TTC549 (cell line): ENCODE data around the gene WWP2.
"Not testable (repeated sequence)": the region's sequence is repeated elsewhere in the genome, so short reads cannot be mapped to it uniquely, and the experiment has no call there.

ENCODE experiments used
- FAIRE-seq: peaks from 2 replicates; lab custom pipeline; 2012; peaks lifted over from hg19 to GRCh38; lab: Jason Lieb, UNC

The WWP2 gene

DNA sequence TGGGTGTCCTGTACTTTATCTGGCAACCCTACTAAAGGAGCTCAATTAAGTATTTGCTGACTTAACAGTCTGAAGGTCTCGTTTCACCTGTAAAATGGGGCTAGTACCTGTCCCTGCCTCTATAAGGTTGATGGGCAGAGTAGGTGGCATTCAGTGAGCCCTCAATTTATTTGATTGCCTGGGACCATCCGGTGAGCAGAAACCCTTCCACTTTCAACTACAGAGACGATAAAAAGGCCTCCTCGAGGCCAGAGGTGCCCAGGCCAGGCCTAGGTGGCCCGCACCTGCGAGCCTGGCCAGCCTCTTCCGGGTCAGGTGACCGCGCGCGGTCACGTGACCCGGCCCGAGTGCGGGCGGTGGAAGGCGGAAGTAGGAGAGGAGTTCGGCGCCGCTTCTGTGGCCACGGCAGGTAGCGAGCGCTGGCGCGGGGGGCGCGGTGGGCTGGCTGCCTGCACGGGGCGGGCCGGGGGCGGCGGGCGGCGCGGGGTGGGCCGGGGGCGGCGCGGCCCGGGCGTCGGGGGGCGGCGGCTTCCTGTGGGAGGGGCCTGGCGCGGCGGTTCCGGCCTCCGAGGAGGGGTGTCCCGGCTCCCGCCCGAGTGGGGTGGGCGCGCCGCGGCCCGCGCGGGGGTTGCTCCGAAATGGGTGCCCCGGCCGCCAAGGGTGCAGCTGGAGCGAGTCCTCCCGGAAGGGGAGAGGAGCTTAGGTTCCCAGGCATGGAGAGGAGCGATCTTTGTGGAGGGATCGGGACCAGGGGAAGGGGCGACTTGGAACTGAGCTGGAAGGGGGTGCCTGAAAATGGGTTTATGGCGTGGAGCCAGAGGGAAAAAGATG, at the start of gene WWP2:
Gene WWP2, plus strand, starts transcription at position 350 of the 831 bp plus-strand sequence. CDS start 24,679 bp downstream, outside the sequence.
- no peak for FAIRE-seq

DNA sequence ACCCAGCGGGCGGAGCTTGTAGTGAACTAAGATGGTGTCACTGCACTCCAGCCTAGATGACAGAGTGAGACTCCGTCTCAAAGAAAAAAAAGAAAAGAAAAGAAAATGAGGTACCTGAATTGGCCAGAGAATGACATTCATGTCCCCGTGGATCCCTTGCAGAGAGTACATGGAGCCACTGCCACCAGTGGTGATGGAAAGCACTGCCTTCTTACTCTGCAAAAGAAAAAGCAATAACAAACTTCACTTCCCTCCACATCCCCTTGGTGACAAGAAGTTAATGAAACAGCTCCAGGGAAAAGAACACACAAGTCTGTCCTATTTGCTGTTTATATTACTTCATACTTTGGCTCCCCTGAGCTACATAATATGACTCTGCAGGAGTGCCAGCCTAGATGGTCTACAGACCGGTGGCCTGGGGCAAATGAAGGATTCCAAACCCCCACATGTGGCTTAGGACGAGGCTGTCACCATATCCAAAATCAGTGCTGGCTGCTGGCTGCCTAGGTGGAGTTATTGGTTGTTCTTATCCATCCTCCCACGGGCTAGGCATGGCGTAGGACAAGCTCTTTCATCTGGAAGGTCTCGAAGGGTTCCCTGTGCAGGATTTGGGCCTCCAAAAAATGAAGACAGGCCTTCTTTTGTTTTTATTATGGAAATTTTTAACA, 49.1 kb upstream of the WWP2 start:
- FAIRE-seq, result no peak

DNA sequence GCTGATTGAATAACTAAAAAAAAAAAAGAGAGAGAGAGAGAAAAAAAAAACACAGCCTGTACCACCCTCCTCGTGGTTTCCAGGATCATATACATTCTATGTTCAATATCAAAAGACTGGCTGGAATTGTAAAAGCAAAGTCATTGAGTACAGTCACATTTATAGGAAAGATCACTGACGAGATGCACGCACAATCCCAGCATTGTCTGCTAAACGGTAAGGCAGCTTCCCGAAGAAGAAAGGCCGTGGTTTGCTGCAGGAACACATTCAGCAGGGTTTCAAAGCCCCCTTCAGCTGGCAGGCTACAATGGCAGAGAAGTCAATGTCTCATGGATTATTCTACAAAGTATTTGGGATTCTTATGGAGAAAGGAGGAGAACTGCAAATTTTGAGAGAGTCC, 45.1 kb upstream of the WWP2 start:
- no peak for FAIRE-seq

DNA sequence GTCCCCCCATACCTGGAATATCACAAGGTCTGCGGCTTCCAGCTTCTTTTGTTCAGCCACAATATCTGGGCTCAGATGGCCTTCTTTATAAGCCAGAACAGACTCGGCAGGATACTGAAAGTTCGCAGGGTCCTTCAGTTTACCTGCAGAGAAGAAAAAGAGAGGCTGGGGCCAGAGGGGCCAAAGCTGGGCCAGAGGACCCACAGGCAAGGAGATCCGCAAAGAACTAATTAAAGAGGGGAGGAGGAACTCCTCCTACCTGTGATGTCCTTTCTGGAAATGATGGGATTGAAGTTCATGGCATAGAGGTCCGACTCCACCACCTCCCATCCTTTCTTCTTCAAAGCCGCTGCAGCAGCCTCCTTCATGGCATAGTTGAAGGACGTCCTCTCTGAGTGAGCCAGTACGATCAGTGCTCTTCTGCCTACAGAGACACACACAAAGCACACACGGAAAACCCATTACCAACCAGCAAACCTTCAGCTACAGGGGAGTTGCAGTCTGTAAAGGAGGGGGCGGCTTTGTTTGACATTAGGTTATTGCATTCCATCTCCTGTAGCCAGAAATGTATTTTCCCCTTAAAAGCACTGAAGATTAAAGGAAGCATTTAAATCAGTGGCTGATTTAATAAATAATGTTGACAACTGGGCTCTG, 43.9 kb upstream of the WWP2 start:
- FAIRE-seq, result no peak

DNA sequence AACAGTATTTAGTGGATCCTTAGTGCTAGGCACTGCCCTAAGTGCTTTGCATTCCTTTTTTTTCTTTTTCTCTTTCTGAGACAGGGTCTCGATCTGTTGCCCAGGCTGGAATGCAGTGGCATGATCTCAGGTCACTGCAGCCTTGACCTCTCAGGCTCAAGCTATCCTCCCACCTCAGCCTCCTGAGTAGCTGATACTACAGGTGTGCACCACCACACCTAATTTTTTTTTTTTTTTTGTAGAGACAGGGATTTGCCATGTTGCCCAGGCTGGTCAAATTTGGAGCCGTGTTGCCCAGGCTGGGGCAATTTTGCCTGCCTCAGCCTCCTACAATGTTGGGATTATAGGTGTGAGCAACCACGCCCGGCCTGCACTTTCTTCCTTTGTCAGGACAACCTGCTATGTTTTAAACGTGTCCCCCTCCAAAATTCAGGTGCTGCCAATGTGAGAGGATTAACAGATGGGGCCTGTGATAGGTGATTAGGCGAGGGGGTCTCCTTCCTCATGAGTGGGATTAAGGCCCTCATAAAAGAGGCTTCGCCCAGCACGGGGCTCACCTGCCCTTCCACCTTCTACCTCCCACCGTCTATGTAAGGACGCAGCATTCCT, 41.2 kb upstream of the WWP2 start:
- no peak for FAIRE-seq

DNA sequence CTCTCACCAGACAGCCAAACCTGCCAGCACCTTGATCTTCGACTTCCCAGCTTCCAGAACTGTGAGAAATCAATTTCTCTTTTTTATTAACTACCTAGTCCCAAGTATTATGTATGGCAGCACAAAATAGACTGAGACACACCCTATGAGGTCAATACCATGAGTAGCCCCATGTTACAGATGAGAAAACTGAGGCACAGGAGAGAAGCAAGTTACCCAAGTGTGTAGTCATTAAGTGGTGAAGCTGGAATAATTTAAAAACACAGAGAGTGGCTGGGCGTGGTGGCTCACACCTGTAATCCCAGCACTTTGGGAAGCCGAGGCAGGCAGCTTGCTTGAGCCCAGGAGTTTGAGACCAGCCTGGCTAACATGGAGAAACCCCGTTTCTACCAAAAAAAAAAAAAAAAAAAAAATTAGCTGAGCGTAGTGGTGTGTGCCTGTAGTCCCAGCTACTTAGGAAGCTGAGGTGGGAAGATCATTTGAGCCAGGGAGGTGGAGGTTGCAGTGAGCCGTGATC, 40.6 kb upstream of the WWP2 start:
- FAIRE-seq, result no peak

DNA sequence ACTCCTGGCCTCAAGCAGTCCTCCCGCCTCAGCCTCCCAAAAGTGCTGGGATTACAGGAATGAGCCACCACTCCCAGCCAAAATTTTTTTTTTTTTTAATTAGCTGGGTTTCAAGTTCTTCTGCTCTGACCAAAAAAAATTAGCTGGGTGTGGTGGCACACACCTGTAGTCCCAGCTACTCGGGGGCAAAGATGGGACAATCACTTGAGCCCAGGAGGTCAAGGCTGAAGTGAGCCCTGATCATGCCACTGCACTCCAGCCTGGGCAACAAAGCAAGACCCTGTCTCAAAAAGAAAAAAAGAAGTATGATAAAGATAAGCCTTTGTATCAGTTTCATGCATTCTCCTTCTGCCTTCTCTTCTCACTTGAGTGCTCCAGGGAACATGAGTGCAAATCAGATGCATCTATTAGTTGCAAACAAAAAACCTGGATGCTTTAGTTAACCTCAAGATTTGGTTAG, 37.7 kb upstream of the WWP2 start:
- FAIRE-seq, result no peak

DNA sequence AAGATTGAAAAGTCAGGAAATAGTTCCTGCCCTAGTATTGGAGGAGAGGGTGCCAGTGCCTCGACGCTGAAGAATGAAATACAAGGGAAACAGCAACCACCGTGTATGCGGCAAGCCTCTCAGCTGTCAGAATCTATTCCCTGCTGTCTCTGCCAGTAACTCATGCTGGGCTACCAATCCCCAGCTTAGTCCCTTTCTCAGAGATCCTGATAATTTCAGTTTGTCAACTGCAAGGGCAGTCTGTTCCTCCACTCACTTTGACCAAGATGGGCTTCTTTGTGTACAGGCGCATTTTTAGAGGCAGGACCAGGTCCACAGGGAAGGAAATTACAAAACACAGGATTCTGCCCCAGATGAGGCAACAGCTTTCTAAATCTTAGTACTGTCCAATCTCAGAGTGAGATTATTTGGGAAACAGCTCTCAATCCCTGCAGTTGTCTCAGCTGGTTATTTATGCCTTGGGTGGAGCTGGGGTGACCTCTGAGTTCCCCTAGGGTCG, 37.1 kb upstream of the WWP2 start:
- FAIRE-seq, result no peak

DNA sequence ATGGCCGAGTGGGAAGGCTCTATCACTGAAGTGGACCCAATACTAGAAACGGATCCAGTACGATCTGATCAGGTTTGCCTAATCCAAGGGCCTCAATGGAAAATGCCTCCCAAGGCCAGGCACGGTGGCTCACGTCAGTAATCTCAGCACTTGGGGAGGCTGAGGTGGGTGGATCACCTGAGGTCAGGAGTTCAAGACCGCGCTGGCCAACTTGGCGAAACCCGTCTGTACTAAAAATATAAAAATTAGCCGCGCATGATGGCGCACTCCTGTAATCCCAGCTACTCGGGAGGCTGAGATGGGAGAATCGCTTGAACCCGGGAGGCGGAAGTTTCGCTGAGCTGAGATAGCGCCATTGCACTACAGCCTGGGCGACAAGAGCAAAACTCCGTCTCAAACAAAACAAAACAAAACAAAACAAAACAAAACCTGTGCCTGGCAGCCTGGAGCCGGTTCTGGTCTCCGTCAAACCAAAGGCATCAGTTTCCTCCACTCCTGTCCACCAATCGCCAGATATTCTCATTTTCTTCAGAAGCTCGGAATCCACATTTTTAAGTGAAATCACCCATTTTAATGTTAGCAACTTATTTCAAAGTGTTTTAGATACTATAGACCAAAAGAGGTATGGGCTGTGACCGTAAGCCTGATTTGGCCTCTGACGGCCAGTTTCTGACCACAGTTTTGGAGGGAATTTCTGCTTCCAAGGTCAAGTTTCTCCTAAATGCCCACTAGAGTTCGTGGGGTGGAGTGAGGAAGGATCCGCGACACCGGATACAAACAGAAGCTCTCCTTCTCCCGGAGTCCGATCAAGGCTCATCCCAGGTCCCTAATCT, 36.4 kb upstream of the WWP2 start:
- no peak for FAIRE-seq

DNA sequence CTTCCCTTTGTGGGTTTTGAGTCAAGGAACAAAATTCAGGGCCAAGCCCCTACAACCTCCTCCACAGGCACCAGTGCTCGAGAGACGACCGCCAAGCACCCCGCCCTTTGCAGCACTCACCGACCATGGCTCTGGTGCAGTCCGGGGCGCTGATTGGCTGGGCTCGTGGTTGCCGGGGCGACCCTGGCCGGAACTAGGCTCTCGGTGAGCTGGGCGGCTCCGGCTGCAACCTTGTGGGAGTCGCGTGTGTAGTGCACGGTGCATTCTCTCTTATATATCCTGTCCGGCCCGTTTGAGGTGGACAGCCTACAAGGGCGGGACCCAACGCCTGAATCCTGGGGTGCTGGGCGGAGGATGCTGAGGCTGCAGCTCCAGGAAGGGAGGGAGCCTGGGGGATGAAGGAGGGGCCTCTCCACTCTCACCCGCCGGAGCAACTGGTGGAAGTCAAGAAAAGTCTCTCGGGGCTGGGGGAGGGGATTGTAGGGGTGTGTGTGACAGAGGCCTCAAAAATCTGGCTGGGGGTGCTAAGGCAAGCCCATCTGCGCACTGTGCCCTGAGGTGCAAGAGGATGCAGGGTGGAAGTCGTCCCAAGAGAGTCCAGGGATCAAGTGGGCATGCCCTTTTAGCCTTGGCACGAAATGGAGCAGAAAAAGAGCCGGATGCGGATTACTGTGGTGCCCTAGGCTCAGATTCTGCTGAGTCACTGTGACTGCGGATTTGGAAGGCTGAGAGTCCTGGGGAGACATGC, 35.6 kb upstream of the WWP2 start, which contains the start of gene NQO1:
Gene NQO1, minus strand, starts transcription at position 248 of the 748 bp plus-strand sequence. Its CDS starts 121 bp downstream, at position 127.
- peak; percentile 75 for FAIRE-seq

DNA sequence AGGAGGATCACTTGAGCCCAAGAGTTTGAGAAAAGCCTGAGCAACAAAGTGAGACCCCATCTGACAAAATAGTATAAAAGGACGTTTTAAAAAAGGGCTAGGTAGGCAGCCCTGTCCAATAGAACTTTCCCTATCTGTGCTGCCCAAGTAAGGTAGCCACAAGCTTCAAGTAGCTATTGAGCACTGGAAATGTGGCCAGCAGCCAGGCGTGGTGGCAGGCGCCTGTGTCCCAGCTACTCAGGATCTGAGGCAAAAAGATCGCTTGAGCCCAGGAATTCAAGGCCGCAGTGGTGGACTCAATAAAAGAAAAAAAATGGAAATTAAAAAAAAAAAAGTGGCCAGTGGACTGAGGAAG, 34.2 kb upstream of the WWP2 start:
- no peak for FAIRE-seq

DNA sequence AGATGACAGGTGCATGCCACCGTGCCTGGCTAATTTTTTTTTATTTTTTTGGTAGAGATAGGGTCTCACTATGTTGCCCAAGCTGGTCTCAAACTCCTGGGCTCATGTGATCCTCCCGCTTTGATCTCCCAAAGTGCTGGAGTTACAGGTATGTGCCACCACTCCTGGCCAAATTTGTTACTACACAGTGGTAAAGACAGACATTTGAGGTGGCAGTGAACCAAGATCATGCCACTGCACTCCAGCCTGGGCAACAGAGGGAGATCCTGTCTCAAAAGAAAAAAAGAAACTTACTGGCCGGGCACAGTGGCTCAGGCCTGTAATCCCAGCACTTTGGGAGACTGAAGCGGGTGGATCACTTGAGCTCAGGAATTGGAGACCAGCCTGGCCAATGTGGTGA, 33.1 kb upstream of the WWP2 start:
- FAIRE-seq, result not testable (repeated sequence)

DNA sequence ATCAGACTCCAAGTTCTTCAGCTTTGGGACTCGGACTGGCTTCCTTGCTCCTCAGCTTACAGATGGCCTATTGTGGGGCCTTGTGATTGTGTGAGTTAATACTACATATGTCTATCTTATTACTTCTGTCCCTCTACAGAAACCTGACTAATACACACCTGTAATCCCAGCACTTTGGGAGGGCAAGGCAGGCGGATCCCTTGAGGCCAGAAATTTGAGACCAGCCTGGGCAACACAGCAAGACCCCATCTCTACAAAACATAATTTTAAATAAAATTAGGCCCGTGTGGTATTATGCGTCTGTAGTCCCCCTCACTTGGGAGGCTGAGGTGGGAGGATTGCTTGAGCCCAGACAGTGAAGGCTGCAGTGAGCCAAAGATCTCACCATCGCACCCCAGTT, 30.9 kb upstream of the WWP2 start:
- not testable (repeated sequence) for FAIRE-seq

DNA sequence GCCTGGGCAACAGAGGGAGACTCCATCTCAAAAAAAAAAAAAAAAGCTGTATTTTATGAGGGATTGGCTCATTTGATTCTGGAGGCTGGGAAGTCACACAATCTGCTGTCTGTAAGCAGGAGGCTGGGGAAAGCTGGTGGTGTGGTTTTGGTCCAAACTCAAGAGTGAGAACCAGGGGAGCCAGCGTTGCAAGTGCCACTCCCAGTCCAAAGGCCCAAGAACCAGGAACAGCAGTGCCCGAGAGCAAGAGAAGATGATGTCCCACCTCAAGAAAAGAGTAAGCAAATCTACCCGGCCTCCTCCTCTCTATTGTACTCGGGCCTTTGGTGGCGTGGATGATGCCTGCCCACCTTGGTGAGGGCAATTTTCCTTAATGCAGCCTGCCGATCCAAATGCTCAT, 30.0 kb upstream of the WWP2 start:
- no peak for FAIRE-seq

DNA sequence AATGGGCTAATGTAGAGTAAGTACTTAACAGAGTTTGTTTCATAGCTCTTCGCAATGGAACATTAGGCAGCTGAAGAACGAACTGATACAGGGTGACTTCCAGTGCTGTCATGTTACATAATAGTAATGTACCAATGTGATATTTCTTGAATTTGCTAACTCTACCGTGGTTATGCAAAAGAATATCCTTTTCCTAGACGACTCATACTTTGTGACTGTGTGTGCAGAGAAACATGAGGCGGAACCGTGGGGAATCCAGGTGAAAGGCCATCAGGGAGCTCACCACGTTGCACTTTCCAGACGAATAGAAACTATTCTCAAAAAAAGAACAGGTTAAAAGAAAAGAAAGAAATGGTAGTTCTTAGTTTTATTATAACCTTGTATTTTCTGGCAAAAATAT, 20.6 kb upstream of the WWP2 start:
- FAIRE-seq, result no peak

DNA sequence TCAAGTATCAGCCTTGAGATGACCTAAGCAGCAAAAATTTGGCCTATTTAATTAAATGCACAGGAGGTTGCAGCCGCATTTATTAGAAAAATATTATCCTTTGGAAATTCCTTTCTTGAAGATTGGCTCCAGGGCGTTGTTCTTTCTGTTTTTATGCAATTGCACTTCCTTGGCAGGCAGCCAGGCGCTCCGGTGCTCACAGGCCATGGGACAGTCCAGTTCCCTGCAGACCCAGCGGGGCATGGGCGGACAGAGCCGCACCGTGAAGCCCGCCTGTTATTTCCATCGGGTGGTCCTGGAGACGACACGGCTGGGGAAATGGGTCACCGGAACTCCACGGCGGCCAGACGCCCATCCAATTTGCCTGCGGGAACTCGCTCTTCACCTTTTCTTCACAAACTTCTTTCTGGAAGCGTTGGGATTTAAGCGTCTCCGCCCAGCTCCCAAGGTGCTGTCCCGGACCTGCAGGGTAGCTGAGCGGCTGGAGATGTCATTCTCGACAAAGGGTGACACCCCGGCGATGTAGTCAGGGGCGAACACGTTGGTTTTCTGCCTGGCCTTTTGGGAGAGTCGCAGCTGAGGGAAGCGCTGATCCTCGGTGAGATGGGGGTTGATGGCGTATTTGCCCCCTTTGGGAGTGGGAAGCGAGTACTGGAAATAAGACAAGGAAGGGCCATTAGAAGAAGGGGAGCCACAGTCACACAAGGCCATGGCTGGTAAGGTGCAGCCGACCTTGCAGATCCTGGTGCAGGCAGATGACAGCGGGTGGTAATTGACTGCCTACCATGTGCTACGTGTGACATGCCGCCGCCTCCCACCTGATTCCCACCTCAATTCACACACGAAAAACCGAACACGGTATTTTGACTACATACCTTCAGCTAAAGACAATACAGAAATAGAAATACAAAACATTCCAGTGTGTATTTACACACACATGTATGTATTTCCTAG, 19.9 kb upstream of the WWP2 start:
- no peak for FAIRE-seq

DNA sequence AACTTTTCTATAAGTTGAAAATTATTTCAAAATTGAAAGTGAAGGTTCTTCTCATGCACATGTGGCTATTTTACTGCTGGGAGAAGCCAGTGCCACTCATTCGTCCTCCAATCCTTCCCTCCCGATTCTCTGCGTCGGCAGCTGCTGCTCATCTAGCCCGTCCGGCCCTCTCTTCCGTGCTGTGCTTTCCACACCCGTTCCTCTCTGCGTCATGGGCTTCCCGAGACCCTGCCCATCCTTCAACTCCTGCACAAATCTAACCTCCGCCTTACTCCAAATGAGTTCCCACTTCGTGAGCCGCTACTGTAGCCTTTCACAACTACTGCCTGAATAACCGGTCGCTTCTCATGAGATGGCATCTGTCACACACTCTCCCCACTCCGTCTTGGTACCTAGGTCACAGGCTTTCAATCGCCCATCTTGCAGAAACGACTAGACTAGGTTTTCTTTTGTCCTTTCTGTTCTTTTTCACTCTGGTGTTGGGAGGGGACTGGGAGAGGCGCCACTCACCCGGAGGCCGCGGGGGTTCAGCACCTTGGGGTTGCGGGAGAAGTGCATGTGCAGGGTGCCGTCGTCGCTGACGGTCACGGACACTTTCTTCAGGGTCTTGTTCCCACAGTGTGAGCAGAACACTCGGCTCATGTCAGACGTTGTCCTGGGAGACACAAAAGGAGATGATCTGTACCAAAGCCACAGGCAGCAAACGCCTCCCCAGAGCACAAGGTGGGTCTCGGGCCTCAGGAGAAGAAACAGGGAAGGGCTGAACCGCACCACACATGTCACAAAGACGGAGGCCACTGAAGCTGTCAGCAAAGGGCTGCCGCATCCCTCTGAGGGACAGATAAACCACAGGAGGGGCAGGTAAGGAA, 17.5 kb upstream of the WWP2 start:
- FAIRE-seq, result no peak

DNA sequence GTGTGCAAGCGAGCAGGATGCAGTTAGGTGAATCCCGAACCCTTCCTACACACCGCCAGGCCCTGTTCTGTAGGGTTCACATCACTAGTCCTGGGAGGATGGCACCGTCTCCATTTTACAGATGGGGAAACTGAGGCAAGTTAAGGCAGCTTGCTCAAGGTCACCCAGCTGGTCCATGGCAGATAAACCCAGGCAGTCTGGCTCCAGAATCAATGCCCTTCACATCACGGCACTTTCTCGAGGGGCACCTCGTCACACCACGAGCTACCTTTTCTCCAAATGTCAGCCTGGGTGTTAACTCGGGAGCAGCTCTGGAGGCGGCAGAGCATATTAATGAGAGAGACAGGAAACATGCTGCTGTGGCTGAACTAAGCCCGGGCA, 16.9 kb upstream of the WWP2 start:
- FAIRE-seq, result no peak
